AML-193 (cell line): ENCODE measurements around the gene AMPD3.
"Not testable (repeated sequence)": the region's sequence is repeated elsewhere in the genome, so short reads cannot be mapped to it uniquely, and the experiment has no call there.

Source experiments
- DNase-seq, 2 experiments: peaks; one replicate each; lab custom pipeline; 2025; lab: John Stamatoyannopoulos, UW

The AMPD3 gene

DNA sequence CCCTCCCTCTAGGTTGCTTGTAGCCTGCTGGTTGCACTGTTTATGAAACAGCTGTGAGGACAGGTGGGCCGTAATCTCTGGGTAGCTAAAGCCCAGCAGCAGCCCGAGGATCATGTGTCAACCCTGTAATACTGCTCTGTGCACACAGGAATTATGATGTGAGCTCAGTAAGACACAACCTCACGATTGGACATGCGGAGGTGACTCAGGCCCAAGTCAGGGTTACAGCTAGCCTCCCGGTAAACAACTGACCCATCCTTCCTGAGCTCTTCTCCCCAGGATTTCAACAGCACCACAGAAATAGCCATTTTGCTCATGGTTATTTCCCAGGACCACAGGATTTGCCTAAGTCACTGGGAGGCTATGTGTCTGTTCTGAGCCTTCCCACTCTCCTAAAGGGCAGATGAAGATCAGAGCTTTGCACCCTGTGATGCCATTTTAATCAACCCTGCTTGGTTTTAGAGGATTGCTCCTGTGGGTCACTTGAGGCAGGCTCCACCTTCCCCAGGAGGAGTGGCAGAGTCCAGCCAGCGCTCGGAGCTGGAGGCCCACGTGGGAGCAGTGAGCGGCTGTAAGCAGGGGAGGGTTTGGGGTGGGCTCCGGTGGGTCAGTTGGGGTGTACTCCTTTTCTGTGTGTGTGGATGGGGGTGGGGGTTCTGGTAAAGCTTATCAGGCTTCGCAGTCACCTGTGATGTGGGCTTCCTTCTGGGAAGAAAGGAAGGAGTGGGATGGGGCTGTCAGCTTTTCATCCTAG is at the start of gene AMPD3:
TSS of gene AMPD3 (plus strand) at position 387 of the 754 bp plus-strand sequence. CDS start 6,256 bp downstream, outside the sequence.
- DNase-seq = no peak

- DNase-seq = peak; percentile 83 to 85
Observed at GRCh38 chr11:10405865-10406592, 49.0 kb upstream of the AMPD3 start.

GRCh38 chr11:10407055-10407454 is 48.0 kb upstream of the AMPD3 start:
- no peak for DNase-seq

DNA sequence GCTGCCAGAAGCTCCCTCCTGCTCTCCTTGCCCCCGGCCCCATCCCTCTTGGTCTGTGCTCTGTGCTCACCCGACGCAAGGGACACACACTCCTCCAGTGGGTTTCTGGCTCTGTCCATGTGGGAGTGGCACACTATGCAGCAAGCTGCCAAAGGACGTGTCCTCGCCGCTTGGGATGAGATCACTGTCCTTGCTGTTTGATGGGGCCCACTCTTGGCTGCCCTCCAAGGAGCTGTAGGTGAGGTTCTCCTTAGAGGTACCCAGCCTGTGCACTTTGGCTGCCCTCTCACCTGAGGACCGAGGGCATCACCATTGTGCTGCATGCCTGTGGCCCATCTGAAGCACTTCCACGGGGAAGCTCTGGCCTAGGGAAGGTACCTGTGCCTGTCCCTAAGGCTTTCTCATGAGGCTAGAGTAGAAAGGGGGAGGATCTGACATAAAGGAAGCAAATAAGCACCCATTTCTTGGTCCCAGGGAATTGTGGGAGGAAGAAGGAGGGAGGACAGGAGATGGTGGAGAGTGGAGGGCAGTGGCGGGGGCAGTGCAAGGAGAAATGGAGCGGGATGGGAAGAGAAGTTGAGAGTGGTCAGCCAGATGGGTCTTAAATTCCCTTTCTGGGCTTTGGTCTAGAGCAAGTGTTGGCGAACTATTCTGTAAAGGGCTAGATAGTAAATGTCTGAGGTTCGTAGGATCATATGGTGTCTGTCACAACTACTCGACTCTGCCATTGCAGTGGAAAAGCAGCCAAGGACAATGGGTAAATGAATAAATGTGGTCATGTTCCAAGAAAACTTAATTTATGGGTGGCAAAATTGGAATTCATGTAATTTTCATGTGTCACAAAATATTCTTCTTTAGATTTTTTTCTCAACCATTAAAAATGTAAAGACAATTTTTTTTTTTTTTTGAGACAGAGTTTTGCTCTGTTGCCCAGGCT is 47.0 kb upstream of the AMPD3 start:
- no peak for DNase-seq

GRCh38 chr11:10409207-10409661 is 45.8 kb upstream of the AMPD3 start:
- no peak for DNase-seq

GRCh38 chr11:10410106-10410843 is 44.8 kb upstream of the AMPD3 start:
- no peak for DNase-seq

DNA sequence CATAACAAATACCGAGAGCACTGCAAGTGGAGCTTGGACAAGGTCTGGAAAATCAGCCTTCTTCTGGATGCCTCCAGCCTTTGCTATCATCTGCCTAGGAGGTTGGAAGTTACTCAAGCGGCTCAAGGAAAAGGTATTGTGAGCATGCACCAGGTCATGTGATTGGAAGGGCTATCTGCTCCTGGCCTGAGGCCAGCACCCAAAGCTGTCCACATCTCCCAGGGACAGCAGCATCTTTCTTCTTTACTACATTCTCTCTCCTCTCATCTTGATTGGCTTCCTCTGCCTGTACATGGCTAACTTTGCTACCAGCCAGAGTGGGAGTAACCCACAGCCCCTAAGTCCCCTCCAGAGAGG is 44.2 kb upstream of the AMPD3 start:
- DNase-seq = no peak

DNA sequence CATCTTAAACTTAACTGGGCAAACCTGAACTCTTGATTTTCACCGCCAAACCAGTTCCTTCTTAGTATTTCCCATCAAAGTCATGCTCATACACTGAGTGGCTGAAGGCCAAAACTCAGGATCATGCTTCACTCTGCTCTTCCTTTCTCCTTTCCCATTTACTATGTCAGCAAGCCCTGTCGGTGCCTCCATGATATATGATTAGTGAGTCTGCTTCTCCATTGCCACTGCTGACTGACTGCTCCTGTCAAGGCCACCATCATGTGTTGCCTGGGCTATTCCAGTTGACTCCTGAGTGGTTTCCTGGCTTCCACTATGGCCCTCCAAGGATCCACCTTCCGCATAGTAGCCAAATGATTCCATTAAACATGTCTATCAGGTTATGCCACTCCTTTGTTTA is 42.8 kb upstream of the AMPD3 start:
- no peak for DNase-seq

- peak; percentile 68 to 75 for DNase-seq
Observed at GRCh38 chr11:10413268-10413667, 41.8 kb upstream of the AMPD3 start.

- no peak for DNase-seq
Observed at GRCh38 chr11:10414181-10414580, 40.9 kb upstream of the AMPD3 start.

- DNase-seq = peak; percentile 87 to 92
Observed at GRCh38 chr11:10414659-10415058, 40.4 kb upstream of the AMPD3 start.

- DNase-seq = no peak
Observed at GRCh38 chr11:10415817-10416392, 39.2 kb upstream of the AMPD3 start.

DNA sequence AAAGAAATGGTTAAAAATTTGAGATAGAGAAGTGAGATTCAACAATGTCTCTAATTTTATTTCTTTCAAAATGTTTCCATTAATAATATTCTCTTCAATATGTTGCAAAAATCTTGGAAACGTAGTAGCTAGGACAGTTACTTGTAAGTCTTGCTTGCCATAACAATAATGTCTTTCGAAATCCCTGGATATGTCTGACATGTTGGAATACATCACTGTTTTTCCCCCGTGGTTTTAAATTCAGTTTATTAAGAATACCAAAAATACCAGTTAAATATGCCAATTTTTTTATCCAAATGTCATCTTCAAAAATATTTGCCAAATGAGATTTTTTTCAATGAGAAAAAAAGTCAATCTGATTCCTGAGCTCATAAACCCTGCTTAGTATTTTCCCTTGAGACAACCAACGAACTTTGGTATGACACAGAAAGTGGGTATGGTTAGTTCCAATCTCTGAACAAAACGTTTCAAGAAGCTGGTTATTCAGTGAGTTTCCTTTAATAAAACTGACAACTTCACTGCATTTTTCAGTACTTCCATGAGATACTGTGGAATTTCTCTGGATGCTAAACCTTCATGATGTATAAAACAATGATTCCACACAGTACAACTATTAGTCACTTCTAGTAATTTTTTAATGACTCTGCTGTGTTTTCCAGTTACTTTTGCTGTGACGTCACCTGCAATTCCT is 36.7 kb upstream of the AMPD3 start:
- no peak for DNase-seq

DNA sequence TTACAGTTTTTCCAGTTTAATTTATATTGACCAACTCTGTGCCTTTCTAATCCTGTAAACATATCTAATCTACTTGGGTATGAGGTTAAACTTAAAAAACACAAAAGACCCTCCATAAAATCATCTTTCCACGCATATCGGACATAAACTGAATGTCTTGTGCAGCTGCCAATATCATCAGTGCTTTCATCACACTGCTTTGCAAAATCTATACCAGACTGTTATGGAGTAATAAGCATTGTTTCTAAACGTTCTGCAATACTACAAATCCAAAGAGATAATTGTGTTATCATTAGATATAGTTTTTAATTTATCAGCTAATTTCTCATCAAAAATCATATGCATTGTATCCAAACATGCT is 36.1 kb upstream of the AMPD3 start:
- DNase-seq = peak; percentile 45 to 47

DNA sequence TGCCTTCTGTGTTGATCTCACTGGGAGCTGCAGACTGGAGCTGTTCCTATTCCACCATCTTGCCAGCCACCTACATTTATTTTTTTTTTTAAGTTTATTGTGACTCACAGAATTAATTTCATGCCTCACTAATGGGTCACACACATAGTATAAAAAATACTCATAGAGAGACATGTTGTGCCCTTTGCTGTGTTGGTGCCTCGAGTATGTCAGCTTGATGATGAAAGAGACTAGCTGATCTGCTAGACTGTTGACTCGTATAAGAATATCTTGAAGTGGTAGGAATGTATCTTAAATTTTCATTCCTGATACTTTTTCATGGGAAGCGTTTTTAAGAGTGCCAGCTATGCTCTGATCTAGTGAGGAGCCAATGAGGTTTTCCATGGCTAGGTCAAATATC is 28.6 kb upstream of the AMPD3 start:
- no peak for DNase-seq

DNA sequence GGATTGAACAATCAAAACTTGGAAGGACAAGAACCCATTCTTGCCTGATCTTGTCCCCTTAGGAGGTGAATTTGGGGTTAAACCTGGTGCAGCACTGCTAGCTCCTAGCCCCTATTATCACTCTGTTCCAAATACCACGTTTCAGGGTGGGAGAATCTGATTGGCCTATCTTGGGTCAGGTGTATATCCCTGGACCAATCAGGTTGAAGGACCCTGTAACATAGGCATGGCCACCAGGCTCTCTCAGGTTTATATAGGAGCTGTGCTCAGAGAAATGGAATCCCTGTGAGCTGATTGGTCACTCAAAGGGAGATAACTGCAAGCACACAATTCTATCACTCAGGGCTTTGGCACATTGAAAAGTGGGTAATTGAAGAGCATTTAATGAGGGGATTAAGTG is 26.6 kb upstream of the AMPD3 start:
- DNase-seq = no peak

DNA sequence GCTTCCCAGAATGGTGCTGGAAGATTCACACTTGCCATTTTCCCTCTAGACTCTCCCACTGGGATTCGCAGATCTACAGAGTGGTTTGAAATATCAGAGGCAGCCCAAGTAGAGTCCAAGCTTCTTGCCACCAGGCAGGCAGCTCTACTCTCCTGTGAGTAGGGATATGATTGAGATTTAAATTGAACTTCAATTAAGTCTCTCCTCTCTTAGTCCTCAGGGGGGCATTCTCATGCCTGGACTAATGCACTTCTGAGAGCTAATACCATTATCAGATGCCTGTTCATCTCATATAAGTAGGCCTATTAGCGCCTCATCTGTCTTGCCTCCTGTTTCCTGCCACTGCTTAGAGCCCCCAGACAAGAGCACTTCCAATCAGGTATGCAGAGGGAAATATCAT is 25.5 kb upstream of the AMPD3 start:
- DNase-seq = no peak

- DNase-seq = no peak
Observed at GRCh38 chr11:10432493-10432892, 22.6 kb upstream of the AMPD3 start.

- DNase-seq = no peak
Observed at GRCh38 chr11:10432971-10433370, 22.1 kb upstream of the AMPD3 start.

DNA sequence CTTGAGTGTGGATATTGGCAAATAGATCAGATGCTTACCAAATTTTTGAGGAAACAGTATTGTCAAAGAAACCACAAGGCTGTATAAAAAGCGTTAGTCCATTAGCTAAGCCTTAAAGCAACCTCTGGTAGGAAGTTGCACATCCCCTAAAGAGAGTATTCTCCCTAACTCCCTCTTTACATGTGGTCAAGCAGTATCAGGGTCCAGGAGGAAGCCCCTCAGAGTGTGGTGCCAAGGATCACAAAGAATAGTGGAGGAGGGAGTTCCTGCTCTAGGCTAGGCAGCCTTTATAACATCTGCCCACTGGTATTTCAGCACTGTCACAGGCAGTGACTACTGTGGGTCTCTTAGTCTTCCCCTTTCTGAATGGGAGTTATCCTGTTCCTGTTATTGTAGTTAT is 18.8 kb upstream of the AMPD3 start:
- peak; percentile 98 for DNase-seq

- not testable (repeated sequence) for DNase-seq
Observed at GRCh38 chr11:10436683-10437082, 18.4 kb upstream of the AMPD3 start.
